MM.1S (cell line): ENCODE data around the gene ARID3B.

Experiments
- DNase-seq: peaks from one replicate; pipeline ENCODE4 v3.0.0-alpha.2; 2015
- H2AFZ ChIP-seq: fragments of 300-600 bp; sonication (generic); 2 replicates; pipeline ENCODE4 v1.6.0; 2016; ENCODE audit warnings: antibody characterized with exemption, low read length
- H3F3A ChIP-seq: fragments of 300-600 bp; sonication (generic); 2 replicates; pipeline ENCODE4 v1.6.1; 2016; ENCODE audit warnings: mild to moderate bottlenecking, antibody characterized with exemption, low read length, moderate library complexity, mixed read lengths; ENCODE audit not compliant: insufficient read depth
- H3K27ac ChIP-seq: fragments of 300-600 bp; sonication (generic); 2 replicates; pipeline ENCODE4 v1.5.1; 2016; ENCODE audit warnings: mild to moderate bottlenecking, low read length
- H3K27me3 ChIP-seq: fragments of 300-600 bp; sonication (generic); replicated peaks from 2 replicates; pipeline ENCODE4 v1.6.0; 2016; ENCODE audit warnings: low read length; ENCODE audit not compliant: insufficient read depth
- H3K36me3 ChIP-seq: fragments of 300-600 bp; sonication (generic); replicated peaks from 2 replicates; pipeline ENCODE4 v1.6.1; 2016; ENCODE audit warnings: mild to moderate bottlenecking, low read length, mixed read lengths; ENCODE audit not compliant: insufficient read depth
- H3K4me1 ChIP-seq: fragments of 300-600 bp; sonication (generic); 2 replicates; pipeline ENCODE4 v1.6.1; 2016; ENCODE audit warnings: low read length, mixed read lengths
- H3K4me2 ChIP-seq: fragments of 300-600 bp; sonication (generic); 2 replicates; pipeline ENCODE4 v1.6.0; 2016; ENCODE audit warnings: low read depth, low read length
- H3K4me3 ChIP-seq: fragments of 300-600 bp; sonication (generic); 2 replicates; pipeline ENCODE4 v1.5.1; 2016; ENCODE audit warnings: low read length, mixed read lengths
- H3K79me2 ChIP-seq: fragments of 300-600 bp; sonication (generic); 2 replicates; pipeline ENCODE4 v1.6.1; 2016; ENCODE audit warnings: mixed run types, low read length, mixed read lengths
- H3K9ac ChIP-seq: fragments of 300-600 bp; sonication (generic); 2 replicates; pipeline ENCODE4 v1.6.1; 2016; ENCODE audit warnings: low read length, mixed read lengths
- H3K9me2 ChIP-seq: fragments of 300-600 bp; sonication (generic); replicated peaks from 2 replicates; pipeline ENCODE4 v1.6.1; 2016; ENCODE audit warnings: mild to moderate bottlenecking, low read length, mixed read lengths; ENCODE audit not compliant: insufficient read depth
- H3K9me3 ChIP-seq: fragments of 300-600 bp; sonication (generic); replicated peaks from 2 replicates; pipeline ENCODE4 v1.6.1; 2016; ENCODE audit warnings: mild to moderate bottlenecking, low read length, mixed read lengths; ENCODE audit not compliant: insufficient read depth
- H4K20me1 ChIP-seq: fragments of 300-600 bp; sonication (generic); 2 replicates; pipeline ENCODE4 v1.6.1; 2016; ENCODE audit warnings: mild to moderate bottlenecking, low read length, moderate library complexity, mixed read lengths; ENCODE audit not compliant: insufficient read depth
- CTCF ChIP-seq: fragments of 300-600 bp; sonication (generic); IDR thresholded peaks from 2 replicates; pipeline ENCODE4 v1.5.1; 2016; ENCODE audit warnings: antibody characterized with exemption, low read length, mixed read lengths
- EZH2 ChIP-seq: fragments of 300-600 bp; sonication (generic); optimal IDR thresholded peaks from 2 replicates; pipeline ENCODE3; 2017; ENCODE audit warnings: low read depth, mild to moderate bottlenecking, antibody characterized with exemption, low read length, mixed read lengths
- EZH2phosphoT487 ChIP-seq: fragments of 300-600 bp; sonication (generic); IDR thresholded peaks from 2 replicates; pipeline ENCODE4 v1.6.1; 2018; ENCODE audit warnings: antibody characterized with exemption, low read length

ARID3B gene

GRCh38 chr15:74613953-74614743 lies 73.1 kb downstream of the ARID3B start:
- Histone ChIP-seq H3K9ac (peak overlapping the region; percentile 99; the same call in 1 of the 2 replicates), H3K9me3 (no peaks in the 10 kb centered on the region), H3K79me2 (peaks cover 42% of the 10 kb centered on the region), H3K4me3 (peak overlapping the region; percentile 99), H3F3A (peaks cover 26% of the 10 kb centered on the region), H3K27me3 (no peaks in the 10 kb centered on the region), H3K4me1 (peaks cover 17% of the 10 kb centered on the region), H3K9me2 (no peaks in the 10 kb centered on the region), H4K20me1 (peaks cover 15% of the 10 kb centered on the region; the same call in 1 of the 2 replicates), H3K36me3 (no peaks in the 10 kb centered on the region), H2AFZ (peak overlapping the region; percentile 90), H3K27ac (peak overlapping the region; percentile 95; the same call in 1 of the 2 replicates), H3K4me2 (peak overlapping the region; percentile 97)
- no peak for DNase-seq
- TF ChIP-seq CTCF (no peak), EZH2phosphoT487 (no peak), EZH2 (no peak)

- no peak for TF ChIP-seq CTCF
- no peak for TF ChIP-seq EZH2
- no peak for TF ChIP-seq EZH2phosphoT487
Measured at GRCh38 chr15:74614744-74615507, 73.9 kb downstream of the ARID3B start.

GRCh38 chr15:74615508-74616365 lies 74.7 kb downstream of the ARID3B start, which contains the start of gene CLK3:
Gene CLK3, plus strand, starts transcription at chr15:74615836. Its CDS starts 3,361 bp downstream, at chr15:74619197.
- H2AFZ ChIP-seq, result peak within 1 kb of the TSS; percentile 90
- peaks cover 18% of the 10 kb centered on the region for H3K4me1 ChIP-seq
- peaks cover 15% of the 10 kb centered on the region; the same call in 1 of the 2 replicates for H4K20me1 ChIP-seq
- peaks cover 58% of the 10 kb centered on the region for H3K79me2 ChIP-seq
- peak within 1 kb of the TSS; percentile 95 for H3K27ac ChIP-seq
- 0 out of 2 replicates have a peak, but pooled peaks cover 2% of the 10 kb centered on the region for H3K36me3 ChIP-seq
- no peaks in the 10 kb centered on the region for H3K9me2 ChIP-seq
- H3K4me2 ChIP-seq, result peak within 1 kb of the TSS; percentile 97
- peak; percentile 96 for DNase-seq
- TF ChIP-seq EZH2 (no peak), EZH2phosphoT487 (no peak), CTCF (no peak)
- peak within 1 kb of the TSS; percentile 99 for H3K9ac ChIP-seq
- H3K4me3 ChIP-seq, result peak within 1 kb of the TSS; percentile 99
- no peaks in the 10 kb centered on the region for H3K27me3 ChIP-seq
- no peaks in the 10 kb centered on the region for H3K9me3 ChIP-seq
- peaks cover 26% of the 10 kb centered on the region for H3F3A ChIP-seq

More at GRCh38 chr15:74614744-74615507, 73.9 kb downstream of the ARID3B start:
- Histone ChIP-seq H3K36me3 (0 out of 2 replicates have a peak, but pooled peaks cover 1% of the 10 kb centered on the region), H3K27ac (peak overlapping the region; percentile 95), H4K20me1 (peaks cover 15% of the 10 kb centered on the region; the same call in 1 of the 2 replicates), H3K27me3 (no peaks in the 10 kb centered on the region), H2AFZ (peak overlapping the region; percentile 90), H3K4me1 (peaks cover 17% of the 10 kb centered on the region), H3K79me2 (peaks cover 50% of the 10 kb centered on the region), H3K4me2 (peak overlapping the region; percentile 97), H3K4me3 (peak overlapping the region; percentile 99), H3K9ac (peak overlapping the region; percentile 99), H3K9me3 (no peaks in the 10 kb centered on the region), H3K9me2 (no peaks in the 10 kb centered on the region), H3F3A (peaks cover 26% of the 10 kb centered on the region)
- DNase-seq, result peak; percentile 80
